Sigmoid colon (tissue), 7 donors: Measurements from ENCODE around the gene TIRAP. TPM values are rescaled to one million over a fixed set of nuclear protein-coding genes. Genes with fewer than 3 reads are reported as not detected.

Source experiments
- DNase-seq: peaks from one replicate; pipeline ENCODE4 v3.0.0-alpha.2; 2019
- H3K27ac ChIP-seq, 4 donors: fragments of 200-600 bp; sonication (generic); one replicate each; pipeline ENCODE4 v1.5.1; 2016 to 2019; ENCODE audit warnings: mild to moderate bottlenecking in 1 of 4
- H3K27me3 ChIP-seq, 3 donors: fragments of 200-600 bp; sonication (generic); one replicate each; pipeline ENCODE4 v1.5.1; 2019; ENCODE audit warnings: mild to moderate bottlenecking in 1 of 3
- H3K36me3 ChIP-seq, 4 donors: fragments of 200-600 bp; sonication (generic); one replicate each; pipeline ENCODE4 v1.5.1; 2016 to 2019
- H3K4me1 ChIP-seq, 4 donors: fragments of 200-600 bp; sonication (generic); one replicate each; pipeline ENCODE4 v1.5.1; 2017 to 2019
- H3K4me3 ChIP-seq, 4 donors: fragments of 200-600 bp; sonication (generic); one replicate each; pipeline ENCODE4 v1.5.1; 2017 to 2019; ENCODE audit warnings: mild to moderate bottlenecking in 2 of 4, moderate library complexity in 1 of 4
- H3K9me3 ChIP-seq, 4 donors: fragments of 200-600 bp in 3 of 4; sonication (generic) in 3 of 4; one replicate each; pipeline versions ENCODE4 v1.5.1 to v1.6.1; 2013 to 2019
- EP300 ChIP-seq, 4 donors: sonication (generic); formaldehyde crosslinking; IDR thresholded peaks; one replicate each; pipeline ENCODE4 v1.6.1; 2017; ENCODE audit warnings: antibody characterized with exemption in 4 of 4
- POLR2A ChIP-seq, 2 donors: fragments of 450-650 bp; IDR thresholded peaks; one replicate each; pipeline ENCODE4 v1.6.1; 2016; ENCODE audit warnings: antibody characterized with exemption in 2 of 2, mild to moderate bottlenecking in 2 of 2, moderate library complexity in 2 of 2
- POLR2AphosphoS5 ChIP-seq, 4 donors: sonication (generic); formaldehyde crosslinking; IDR thresholded peaks; one replicate each; pipeline ENCODE4 v1.6.1; 2017; ENCODE audit warnings: antibody characterized with exemption in 4 of 4
- WGBS, 2 donors: extraction: QIAGEN DNeasy Blood & Tissue Kit; methylation state at CpG; one replicate each; pipeline ENCODE4 v1.1.7; 2013; 5-methylcytosine and 5-hydroxymethylcytosine counted together
- intact Hi-C: fragments of 100-400 bp; cut with DNase I; formaldehyde crosslinking; loops from one replicate; pipeline ENCODE4 v1.15.1; 2023
- polyA plus RNA-seq, 3 donors: library from polyadenylated mRNA; stranded (reverse); fragments of 200-250 nt; gene quantifications; one replicate each; pipeline ENCODE4 v1.2.3, GENCODE V29; 2013
- total RNA-seq, 4 donors: library from RNA; depleted of rRNA; stranded (reverse); fragments of >200 nt; gene quantifications; one replicate each; pipeline ENCODE4 v1.1.0, GENCODE V29; 2016
- TF ChIP-seq, protein P1 (sequence below), 4 experiments: fragments of 450-650 bp in 3 of 4; fragments of 200-600 bp in 1 of 4; IDR thresholded peaks; one replicate each; pipeline ENCODE4 v1.5.1; 2016 to 2019; ENCODE audit warnings: antibody characterized with exemption in 4 of 4, mild to moderate bottlenecking in 3 of 4, moderate library complexity in 2 of 4
- donor health status: healthy with polysubstance abuse.
- donor health status: Bipolar disorder and iron deficiency.
- donor health status: healthy.

The TIRAP gene
- total and polyA plus RNA-seq, 7 donors, result 4.2 to 11.5 (median 9.3) TPM

DNA sequence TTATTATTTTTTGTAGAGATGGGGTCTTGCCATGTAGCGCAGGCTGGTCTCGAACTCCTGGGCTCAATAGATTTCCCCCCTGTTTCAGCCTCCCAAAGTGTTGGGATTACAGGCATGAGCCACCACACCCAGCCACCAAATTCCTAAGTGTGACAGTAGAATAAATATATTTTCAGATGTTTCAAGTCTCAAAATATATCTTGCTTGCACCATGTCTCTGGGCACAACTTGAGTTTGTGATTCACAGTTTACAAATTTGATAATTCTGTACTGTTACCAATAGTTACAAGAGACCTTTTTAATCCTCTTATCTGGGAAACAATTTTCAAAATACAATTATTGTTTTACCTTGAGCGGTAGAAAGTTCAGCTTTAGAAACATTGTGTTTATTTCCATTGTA is 40.1 kb downstream of the TIRAP start:
- 97 to 98% methylated on average over 3 of the region's 3 CpGs for WGBS, 2 donors
- DNase-seq, result no peak
- Histone ChIP-seq H3K36me3 (peaks cover 0 to 5% (median 0%) of the 10 kb centered on the region in 4 donors), H3K9me3 (no peaks in the 10 kb centered on the region), H3K27ac (no peak overlapping the region), H3K4me1 (peaks cover 0 to 18% (median 16%) of the 10 kb centered on the region in 4 donors), H3K4me3 (no peak overlapping the region), H3K27me3 (no peaks in the 10 kb centered on the region)
- TF ChIP-seq, protein P1, sequence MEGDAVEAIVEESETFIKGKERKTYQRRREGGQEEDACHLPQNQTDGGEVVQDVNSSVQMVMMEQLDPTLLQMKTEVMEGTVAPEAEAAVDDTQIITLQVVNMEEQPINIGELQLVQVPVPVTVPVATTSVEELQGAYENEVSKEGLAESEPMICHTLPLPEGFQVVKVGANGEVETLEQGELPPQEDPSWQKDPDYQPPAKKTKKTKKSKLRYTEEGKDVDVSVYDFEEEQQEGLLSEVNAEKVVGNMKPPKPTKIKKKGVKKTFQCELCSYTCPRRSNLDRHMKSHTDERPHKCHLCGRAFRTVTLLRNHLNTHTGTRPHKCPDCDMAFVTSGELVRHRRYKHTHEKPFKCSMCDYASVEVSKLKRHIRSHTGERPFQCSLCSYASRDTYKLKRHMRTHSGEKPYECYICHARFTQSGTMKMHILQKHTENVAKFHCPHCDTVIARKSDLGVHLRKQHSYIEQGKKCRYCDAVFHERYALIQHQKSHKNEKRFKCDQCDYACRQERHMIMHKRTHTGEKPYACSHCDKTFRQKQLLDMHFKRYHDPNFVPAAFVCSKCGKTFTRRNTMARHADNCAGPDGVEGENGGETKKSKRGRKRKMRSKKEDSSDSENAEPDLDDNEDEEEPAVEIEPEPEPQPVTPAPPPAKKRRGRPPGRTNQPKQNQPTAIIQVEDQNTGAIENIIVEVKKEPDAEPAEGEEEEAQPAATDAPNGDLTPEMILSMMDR (IDR thresholded peaks at IDR 0.05), result no peak
- intact Hi-C loops, result no loop called here

DNA sequence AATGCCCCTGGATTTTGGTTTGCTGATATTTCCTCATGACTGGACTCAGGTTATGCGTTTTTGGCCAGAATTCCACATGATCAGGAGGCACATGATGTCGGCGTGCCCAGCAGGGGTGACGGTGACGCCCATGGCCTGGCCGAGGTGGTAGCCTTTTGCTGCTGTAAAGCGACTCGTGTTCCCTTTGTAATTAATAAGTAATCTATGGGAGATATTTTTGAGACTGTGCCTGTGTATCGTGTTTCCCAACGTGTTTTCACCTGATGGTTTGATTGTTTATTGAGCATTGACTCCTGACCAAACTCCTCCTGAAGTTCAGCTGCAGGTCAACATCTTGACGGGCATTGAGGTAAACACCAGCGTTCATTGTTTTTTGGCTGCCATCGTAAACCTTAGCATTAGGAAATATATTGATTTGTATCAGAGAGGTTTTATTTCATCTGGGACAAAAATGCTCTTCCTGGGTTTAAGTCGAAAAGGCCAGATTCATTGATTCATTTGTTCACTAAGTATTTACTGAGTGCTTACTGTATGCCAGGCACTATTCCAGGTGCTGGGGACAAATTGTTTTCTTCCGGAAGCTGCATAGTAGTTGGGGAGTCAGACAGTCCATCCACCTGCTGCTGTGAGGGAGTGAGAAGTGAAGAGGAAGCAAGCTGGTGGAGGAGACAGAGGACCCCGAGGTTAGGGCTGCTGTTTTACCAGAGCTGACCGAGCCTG is 44.5 kb downstream of the TIRAP start:
- WGBS, 2 donors, result 92% methylated on average over 17 of the region's 17 CpGs
- peaks cover 0 to 8% (median 7%) of the 10 kb centered on the region in 4 donors for H3K4me1 ChIP-seq
- TF ChIP-seq POLR2AphosphoS5 (IDR thresholded peaks at IDR 0.05) (no peak), EP300 (IDR thresholded peaks at IDR 0.05) (no peak), POLR2A (IDR thresholded peaks at IDR 0.05) (no peak)
- TF ChIP-seq, protein P1 (IDR thresholded peaks at IDR 0.05), result no peak
- H3K27me3 ChIP-seq, result no peaks in the 10 kb centered on the region
- intact Hi-C loops, result no loop called here
- DNase-seq, result no peak
- H3K4me3 ChIP-seq, result no peak overlapping the region
- peaks cover 0 to 16% (median 0%) of the 10 kb centered on the region in 4 donors for H3K36me3 ChIP-seq
- no peak overlapping the region for H3K27ac ChIP-seq
- no peaks in the 10 kb centered on the region for H3K9me3 ChIP-seq

DNA sequence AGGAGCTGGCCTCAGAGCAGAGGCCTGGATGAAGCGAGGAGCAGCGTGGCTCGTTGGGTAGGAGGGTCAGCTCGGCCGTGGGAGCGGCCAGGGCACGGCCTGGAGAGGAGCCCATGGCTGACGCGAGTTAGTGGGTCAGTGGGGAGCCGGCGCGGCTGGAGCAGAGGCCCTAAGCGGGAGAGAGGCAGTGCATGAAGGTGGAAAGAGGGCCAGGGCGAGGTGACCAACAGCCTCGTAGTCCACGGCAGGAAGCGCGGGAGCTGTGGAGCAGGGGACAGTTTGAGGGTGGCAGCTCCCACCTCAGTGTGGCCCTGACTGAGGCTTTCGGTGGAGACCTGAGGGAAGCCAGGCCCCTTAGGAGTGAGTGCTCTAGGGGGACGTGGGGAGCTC is 45.1 kb downstream of the TIRAP start:
- H3K36me3 ChIP-seq, result peaks cover 0 to 18% (median 0%) of the 10 kb centered on the region in 4 donors
- H3K4me3 ChIP-seq, result no peak overlapping the region
- no peaks in the 10 kb centered on the region for H3K9me3 ChIP-seq
- TF ChIP-seq EP300 (IDR thresholded peaks at IDR 0.05), result no peak
- TF ChIP-seq, protein P1 (IDR thresholded peaks at IDR 0.05), result no peak
- peaks cover 0 to 13% (median 9%) of the 10 kb centered on the region in 4 donors for H3K4me1 ChIP-seq
- DNase-seq, result no peak
- H3K27ac ChIP-seq, result no peak overlapping the region
- intact Hi-C loops, result no loop called here
- 92 to 94% methylated on average over 20 of the region's 20 CpGs for WGBS, 2 donors
- H3K27me3 ChIP-seq, result no peaks in the 10 kb centered on the region

DNA sequence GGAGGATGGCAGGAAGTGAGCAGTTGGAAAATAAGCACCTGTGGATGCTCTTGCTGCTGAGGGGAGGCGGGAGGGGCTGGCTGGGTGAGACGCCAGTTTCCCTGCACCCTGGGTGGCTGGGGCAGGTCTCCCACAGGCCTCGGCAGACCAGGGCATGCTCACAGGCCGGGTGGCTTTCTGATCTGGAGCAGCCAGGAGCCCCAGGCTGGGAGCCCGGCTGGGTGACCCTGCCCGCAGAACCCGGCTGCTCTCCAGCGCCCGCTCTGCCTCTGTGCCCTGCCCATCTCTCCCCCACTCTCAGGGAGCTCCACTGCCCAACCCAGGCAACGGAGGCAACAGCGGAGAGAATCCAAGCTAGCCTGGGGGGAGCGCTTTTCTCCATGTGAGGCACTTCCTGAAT is 45.6 kb downstream of the TIRAP start:
- no peaks in the 10 kb centered on the region for H3K27me3 ChIP-seq
- WGBS, 2 donors, result 93 to 95% methylated on average over 12 of the region's 12 CpGs
- no peaks in the 10 kb centered on the region for H3K9me3 ChIP-seq
- no peak overlapping the region for H3K4me3 ChIP-seq
- TF ChIP-seq, protein P1 (IDR thresholded peaks at IDR 0.05), result no peak
- TF ChIP-seq POLR2A (IDR thresholded peaks at IDR 0.05) (no peak), POLR2AphosphoS5 (IDR thresholded peaks at IDR 0.05) (no peak), EP300 (IDR thresholded peaks at IDR 0.05) (no peak)
- H3K27ac ChIP-seq, result no peak overlapping the region
- no peak for DNase-seq
- H3K36me3 ChIP-seq, result peaks cover 0 to 16% (median 0%) of the 10 kb centered on the region in 4 donors
- intact Hi-C loops, result no loop called here
- peaks cover 0 to 13% (median 9%) of the 10 kb centered on the region in 4 donors for H3K4me1 ChIP-seq
